ENCODE measurements around the gene PBXIP1. TPM values are rescaled to one million over a fixed set of nuclear protein-coding genes. Genes with fewer than 3 reads are reported as not detected.

PBXIP1 gene
- polyA plus RNA-seq, 1 donor, result 164 TPM

GRCh38 chr1:154895798-154896197, 60.1 kb downstream of the PBXIP1 start:
- DNase-seq (ENCODE audit: low read depth), result no peak

Other genes starting within 250 kb of the PBXIP1 start
- gene KCNN3, start 85.8 kb downstream of the PBXIP1 start, polyA plus RNA-seq (ENCODE audit: insufficient read length), result 10.1 TPM
- gene PMVK, start 19.4 kb downstream of the PBXIP1 start, polyA plus RNA-seq (ENCODE audit: insufficient read length), result 26.8 TPM
- 28.3 TPM for gene PYGO2, start 5.7 kb upstream of the PBXIP1 start, polyA plus RNA-seq (ENCODE audit: insufficient read length)
- 67.4 TPM for gene SHC1, start 14.6 kb upstream of the PBXIP1 start, polyA plus RNA-seq (ENCODE audit: insufficient read length)
- 47.6 TPM for gene CKS1B, start 18.6 kb upstream of the PBXIP1 start, polyA plus RNA-seq (ENCODE audit: insufficient read length)
- 20.6 TPM for gene FLAD1, start 27.2 kb upstream of the PBXIP1 start, polyA plus RNA-seq (ENCODE audit: insufficient read length)
- not detected for gene LENEP, start 37.5 kb upstream of the PBXIP1 start, polyA plus RNA-seq (ENCODE audit: insufficient read length)
- 11.4 TPM for gene ZBTB7B, start 46.7 kb upstream of the PBXIP1 start, polyA plus RNA-seq (ENCODE audit: insufficient read length)
- 0.63 TPM for gene DCST2, start 77.7 kb upstream of the PBXIP1 start, polyA plus RNA-seq (ENCODE audit: insufficient read length)
- 0.09 TPM for gene DCST1, start 77.7 kb upstream of the PBXIP1 start, polyA plus RNA-seq (ENCODE audit: insufficient read length)
- gene ADAM15, start 95.2 kb upstream of the PBXIP1 start, polyA plus RNA-seq (ENCODE audit: insufficient read length), result 57.1 TPM
- 6.5 TPM for gene EFNA4, start 107.6 kb upstream of the PBXIP1 start, polyA plus RNA-seq (ENCODE audit: insufficient read length)
- gene EFNA3, start 122.7 kb upstream of the PBXIP1 start, polyA plus RNA-seq (ENCODE audit: insufficient read length), result 2.1 TPM
- 20.6 TPM for gene EFNA1, start 171.8 kb upstream of the PBXIP1 start, polyA plus RNA-seq (ENCODE audit: insufficient read length)
- gene SLC50A1, start 179.8 kb upstream of the PBXIP1 start, polyA plus RNA-seq (ENCODE audit: insufficient read length), result 18.6 TPM
- 23.9 TPM for gene DPM3, start 184.4 kb upstream of the PBXIP1 start, polyA plus RNA-seq (ENCODE audit: insufficient read length)
- 85.3 TPM for gene KRTCAP2, start 217.2 kb upstream of the PBXIP1 start, polyA plus RNA-seq (ENCODE audit: insufficient read length)
- gene TRIM46, start 217.8 kb upstream of the PBXIP1 start, polyA plus RNA-seq (ENCODE audit: insufficient read length), result 0.46 TPM